ENCODE results near the gene PRKCD. TPM values are rescaled to one million over a fixed set of nuclear protein-coding genes. Genes with fewer than 3 reads are reported as not detected.

PRKCD gene
- total and polyA plus RNA-seq, 7 experiments from 2014 or later: 7.7 to 72.8 (median 17.5) TPM

GRCh38 chr3:53227993-53228885, 67.2 kb downstream of the PRKCD start:
- CTCF ChIA-PET: interaction anchor here (0.6 kb wide), 1 partner anchor 523 kb away, joined by 3 read pairs; no protein-coding TSS in a partner anchor
- Histone ChIP-seq H3K4me1 (ENCODE audit: control insufficient read depth in 2 of 2, insufficient read depth in 2 of 2, low read length in 2 of 2) (no peaks in the 10 kb centered on the region), H3K4me3 (ENCODE audit: low read length) (no peak overlapping the region), H3K36me3 (ENCODE audit: control insufficient read depth in 2 of 3, insufficient read depth in 3 of 3, low read length in 3 of 3) (peaks cover 0 to 97% (median 31%) of the 10 kb centered on the region in 3 experiments), H3K27ac (ENCODE audit: low read depth, low read length) (no peak overlapping the region), H3K27me3 (ENCODE audit: control insufficient read depth in 2 of 2, insufficient read depth in 2 of 2, low read length in 2 of 2) (no peaks in the 10 kb centered on the region), H3K9me3 (ENCODE audit: control insufficient read depth in 2 of 3, low read length in 3 of 3) (no peaks in the 10 kb centered on the region)
- Mint-ChIP-seq H3K9me3 (peaks cover 0 to 1% (median 0%) of the 10 kb centered on the region in 11 donors), H3K27me3 (no peaks in the 10 kb centered on the region), H3K27ac (peak overlapping the region in 2 of 9 donors; percentile 28 to 59), H3K36me3 (peaks cover 4 to 53% (median 12%) of the 10 kb centered on the region in 5 donors), H3K4me3 (no peak overlapping the region), H3K4me1 (peaks cover 0 to 1% (median 0%) of the 10 kb centered on the region in 7 donors)
- DNase-seq: no peak
- POLR2A ChIA-PET: no interaction called here
- no peak for ATAC-seq
- intact Hi-C loops (cut with micrococcal nuclease): no loop called here

DNA sequence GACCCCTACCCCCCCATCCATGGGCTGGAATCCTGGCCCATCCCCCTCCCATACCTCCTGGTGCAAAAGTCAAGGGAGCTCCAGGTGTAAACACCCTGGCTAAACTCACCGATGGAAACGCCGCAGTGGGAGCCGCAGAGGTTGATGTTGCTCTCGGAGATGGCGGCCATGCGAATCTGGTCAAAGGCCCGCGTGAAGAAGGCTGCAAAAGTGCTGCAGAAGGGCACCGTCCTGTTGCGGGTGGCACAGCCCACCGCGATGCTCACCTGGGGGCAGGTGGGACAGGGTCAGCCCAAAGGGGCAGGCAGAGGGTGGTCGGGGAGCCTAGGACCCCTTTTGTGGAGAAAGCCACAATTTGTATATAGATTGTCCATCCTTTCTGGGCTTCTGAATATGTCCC, 68.2 kb downstream of the PRKCD start:
- ChIA-PET POLR2A (no interaction called here), CTCF (interaction anchor here (0.6 to 0.7 kb wide), 2 partner anchors 9 to 522 kb away, joined by 3 read pairs; no protein-coding TSS in a partner anchor)
- DNase-seq: no peak
- Mint-ChIP-seq H3K9me3 (peaks cover 0 to 1% (median 0%) of the 10 kb centered on the region in 11 donors), H3K27ac (no peak overlapping the region), H3K36me3 (peaks cover under 1 to 59% (median 14%) of the 10 kb centered on the region in 5 donors), H3K4me1 (peaks cover 0 to 3% (median 0%) of the 10 kb centered on the region in 7 donors), H3K27me3 (no peaks in the 10 kb centered on the region), H3K4me3 (no peak overlapping the region)
- H3K27ac ChIP-seq (ENCODE audit: low read depth, low read length): no peak overlapping the region
- intact Hi-C loops (cut with micrococcal nuclease): no loop called here
- no peaks in the 10 kb centered on the region for H3K27me3 ChIP-seq (ENCODE audit: control insufficient read depth in 2 of 2, insufficient read depth in 2 of 2, low read length in 2 of 2)
- H3K9me3 ChIP-seq (ENCODE audit: control insufficient read depth in 2 of 3, low read length in 3 of 3): no peaks in the 10 kb centered on the region
- H3K4me1 ChIP-seq (ENCODE audit: control insufficient read depth in 2 of 2, insufficient read depth in 2 of 2, low read length in 2 of 2): no peaks in the 10 kb centered on the region
- H3K4me3 ChIP-seq (ENCODE audit: low read length): no peak overlapping the region
- ATAC-seq: no peak
- peaks cover 0 to 100% (median 39%) of the 10 kb centered on the region in 3 experiments for H3K36me3 ChIP-seq (ENCODE audit: control insufficient read depth in 2 of 3, insufficient read depth in 3 of 3, low read length in 3 of 3)

DNA sequence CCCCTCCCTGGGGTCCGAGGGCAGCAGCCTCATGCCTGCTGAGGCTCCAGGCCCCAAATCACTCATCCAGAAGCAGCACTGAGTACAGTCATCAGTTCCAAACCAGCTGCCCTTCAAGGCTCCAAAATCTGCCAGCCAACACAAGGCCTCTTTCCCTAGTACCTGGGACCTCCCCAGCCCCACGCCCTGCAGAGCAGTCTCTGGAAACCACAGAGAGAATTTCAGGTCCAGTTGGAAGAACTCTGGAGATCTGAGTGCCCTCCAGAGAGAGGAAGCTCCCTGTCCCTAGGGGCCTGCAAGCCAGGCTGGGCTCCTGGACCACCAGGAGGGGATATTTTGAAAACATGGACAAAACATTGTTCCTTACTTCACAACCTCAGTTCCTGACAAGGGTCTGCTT, 68.6 kb downstream of the PRKCD start:
- POLR2A ChIA-PET: no interaction called here

GRCh38 chr3:53230041-53230621, 69.1 kb downstream of the PRKCD start:
- H3K27me3 ChIP-seq (ENCODE audit: control insufficient read depth in 2 of 2, insufficient read depth in 2 of 2, low read length in 2 of 2): no peaks in the 10 kb centered on the region
- intact Hi-C loops (cut with micrococcal nuclease): no loop called here
- H3K27ac ChIP-seq (ENCODE audit: low read depth, low read length): no peak overlapping the region
- no peak overlapping the region for H3K4me3 Mint-ChIP-seq
- no peaks in the 10 kb centered on the region for H3K9me3 ChIP-seq (ENCODE audit: control insufficient read depth in 2 of 3, low read length in 3 of 3)
- H3K36me3 Mint-ChIP-seq: peaks cover 0 to 65% (median 15%) of the 10 kb centered on the region in 5 donors
- H3K27ac Mint-ChIP-seq: peak overlapping the region in 2 of 9 donors; percentile 8 to 41
- H3K36me3 ChIP-seq (ENCODE audit: control insufficient read depth in 2 of 3, insufficient read depth in 3 of 3, low read length in 3 of 3): peaks cover 0 to 99% (median 40%) of the 10 kb centered on the region in 3 experiments
- peaks cover 0 to 1% (median 0%) of the 10 kb centered on the region in 11 donors for H3K9me3 Mint-ChIP-seq
- ChIA-PET POLR2A (no interaction called here), CTCF (no interaction called here)
- ATAC-seq (no peak), DNase-seq (no peak)
- H3K4me3 ChIP-seq (ENCODE audit: low read length): no peak overlapping the region
- H3K4me1 Mint-ChIP-seq: peaks cover 0 to 10% (median 0%) of the 10 kb centered on the region in 7 donors
- no peaks in the 10 kb centered on the region for H3K4me1 ChIP-seq (ENCODE audit: control insufficient read depth in 2 of 2, insufficient read depth in 2 of 2, low read length in 2 of 2)
- no peaks in the 10 kb centered on the region for H3K27me3 Mint-ChIP-seq

More for the DNA sequence above, 68.6 kb downstream of the PRKCD start:
- Histone ChIP-seq H3K4me3 (ENCODE audit: low read length) (no peak overlapping the region), H3K4me1 (ENCODE audit: control insufficient read depth in 2 of 2, insufficient read depth in 2 of 2, low read length in 2 of 2) (no peaks in the 10 kb centered on the region), H3K36me3 (ENCODE audit: control insufficient read depth in 2 of 3, insufficient read depth in 3 of 3, low read length in 3 of 3) (peaks cover 0 to 100% (median 43%) of the 10 kb centered on the region in 3 experiments), H3K27me3 (ENCODE audit: control insufficient read depth in 2 of 2, insufficient read depth in 2 of 2, low read length in 2 of 2) (no peaks in the 10 kb centered on the region), H3K9me3 (ENCODE audit: control insufficient read depth in 2 of 3, low read length in 3 of 3) (no peaks in the 10 kb centered on the region), H3K27ac (ENCODE audit: low read depth, low read length) (no peak overlapping the region)
- H3K27ac Mint-ChIP-seq: peak overlapping the region in 1 of 9 donors; percentile 41
- H3K9me3 Mint-ChIP-seq: peaks cover 0 to 1% (median 0%) of the 10 kb centered on the region in 11 donors
- ATAC-seq: no peak
- peaks cover 0 to 62% (median 15%) of the 10 kb centered on the region in 5 donors for H3K36me3 Mint-ChIP-seq
- CTCF ChIA-PET: interaction anchor here (0.7 kb wide), 1 partner anchor 9 kb away, joined by 3 read pairs; no protein-coding TSS in a partner anchor
- H3K27me3 Mint-ChIP-seq: no peaks in the 10 kb centered on the region
- no peak for DNase-seq
- H3K4me3 Mint-ChIP-seq: no peak overlapping the region
- intact Hi-C loops (cut with micrococcal nuclease): no loop called here
- peaks cover 0 to 6% (median 0%) of the 10 kb centered on the region in 7 donors for H3K4me1 Mint-ChIP-seq

DNA sequence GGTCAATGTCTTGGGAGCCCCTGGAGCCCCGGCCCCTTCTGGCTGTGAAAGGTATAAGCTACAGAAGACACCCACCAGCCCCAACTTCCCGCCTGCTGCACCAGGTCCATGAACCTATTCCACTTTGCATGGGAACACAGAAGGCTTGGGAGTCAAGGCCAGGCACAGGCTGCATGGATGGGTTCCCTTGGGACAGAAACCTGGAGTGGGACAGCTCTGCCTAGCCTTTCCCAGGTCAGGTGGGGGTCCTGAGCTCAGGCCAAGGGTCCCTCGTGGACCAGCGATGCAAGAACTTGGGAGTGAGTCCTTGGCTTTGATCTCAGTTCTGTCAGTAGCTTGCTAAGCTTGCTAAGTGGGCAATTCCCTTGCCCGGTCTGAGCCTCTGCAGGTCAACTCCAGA, 69.8 kb downstream of the PRKCD start:
- CTCF ChIA-PET: no interaction called here
- Histone ChIP-seq H3K27ac (ENCODE audit: low read depth, low read length) (no peak overlapping the region), H3K9me3 (ENCODE audit: control insufficient read depth in 2 of 3, low read length in 3 of 3) (no peaks in the 10 kb centered on the region), H3K36me3 (ENCODE audit: control insufficient read depth in 2 of 3, insufficient read depth in 3 of 3, low read length in 3 of 3) (peaks cover 0 to 99% (median 38%) of the 10 kb centered on the region in 3 experiments), H3K27me3 (ENCODE audit: control insufficient read depth in 2 of 2, insufficient read depth in 2 of 2, low read length in 2 of 2) (no peaks in the 10 kb centered on the region), H3K4me1 (ENCODE audit: control insufficient read depth in 2 of 2, insufficient read depth in 2 of 2, low read length in 2 of 2) (no peaks in the 10 kb centered on the region), H3K4me3 (ENCODE audit: low read length) (no peak overlapping the region)
- ATAC-seq (no peak), DNase-seq (no peak)
- Mint-ChIP-seq H3K27me3 (no peaks in the 10 kb centered on the region), H3K9me3 (peaks cover 0 to 1% (median 0%) of the 10 kb centered on the region in 11 donors), H3K27ac (no peak overlapping the region), H3K4me1 (peaks cover 0 to 13% (median 0%) of the 10 kb centered on the region in 7 donors), H3K4me3 (no peak overlapping the region), H3K36me3 (peaks cover 0 to 58% (median 11%) of the 10 kb centered on the region in 5 donors)
- POLR2A ChIA-PET: no interaction called here
- intact Hi-C loops (cut with micrococcal nuclease): no loop called here

DNA sequence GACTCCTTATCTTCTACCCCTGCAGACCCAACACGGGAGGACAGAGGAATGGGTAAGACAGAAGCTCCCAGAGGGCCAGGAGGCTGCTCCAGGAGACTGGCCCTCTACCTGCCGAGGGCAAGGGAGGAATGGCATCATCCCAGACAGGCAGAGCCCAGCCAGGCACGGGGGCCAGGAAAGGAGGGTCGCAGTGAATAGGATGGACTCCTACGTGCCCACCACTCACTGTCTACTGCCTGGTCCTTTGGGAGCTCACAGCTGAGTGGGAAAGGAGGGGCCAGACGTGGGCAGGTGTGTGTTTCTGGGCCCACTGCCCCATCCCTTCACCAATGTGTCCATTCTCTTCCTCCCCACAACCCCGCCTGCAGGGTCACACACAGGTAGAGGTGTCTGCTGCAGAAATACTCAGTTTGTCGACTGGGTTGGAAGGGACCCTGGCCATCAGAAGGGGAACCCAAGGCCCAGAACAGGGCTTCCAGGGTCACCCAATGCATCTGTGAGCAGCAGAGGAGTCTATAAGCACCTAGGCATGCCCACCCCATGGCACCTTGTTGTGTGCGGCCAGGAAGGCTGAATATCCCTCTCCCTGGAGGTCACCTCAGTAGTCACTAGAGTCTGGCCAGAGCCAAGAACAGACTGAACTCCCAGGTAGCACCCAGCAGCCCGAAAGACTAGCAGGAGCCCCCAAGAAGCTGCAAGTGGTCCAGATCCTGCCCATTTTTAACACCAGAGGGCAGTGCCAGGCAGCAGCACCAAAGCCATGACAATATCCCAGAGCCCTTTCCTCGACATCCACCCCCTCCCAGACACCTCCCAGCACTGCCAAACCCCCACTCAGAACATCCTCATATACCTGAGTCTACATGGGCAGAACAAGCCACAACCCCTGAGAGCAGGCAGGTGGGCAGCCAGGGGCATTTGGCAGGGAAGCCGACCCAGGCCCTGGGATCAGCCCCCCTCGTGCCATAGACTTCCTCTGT, 70.8 kb downstream of the PRKCD start:
- Histone ChIP-seq H3K27me3 (ENCODE audit: control insufficient read depth in 2 of 2, insufficient read depth in 2 of 2, low read length in 2 of 2) (no peaks in the 10 kb centered on the region), H3K9me3 (ENCODE audit: control insufficient read depth in 2 of 3, low read length in 3 of 3) (no peaks in the 10 kb centered on the region), H3K4me1 (ENCODE audit: control insufficient read depth in 2 of 2, insufficient read depth in 2 of 2, low read length in 2 of 2) (no peaks in the 10 kb centered on the region), H3K4me3 (ENCODE audit: low read length) (no peak overlapping the region), H3K36me3 (ENCODE audit: control insufficient read depth in 2 of 3, insufficient read depth in 3 of 3, low read length in 3 of 3) (peaks cover 0 to 99% (median 43%) of the 10 kb centered on the region in 3 experiments), H3K27ac (ENCODE audit: low read depth, low read length) (no peak overlapping the region)
- H3K27me3 Mint-ChIP-seq: no peaks in the 10 kb centered on the region
- intact Hi-C loops (cut with micrococcal nuclease): no loop called here
- peaks cover 0 to 1% (median 0%) of the 10 kb centered on the region in 11 donors for H3K9me3 Mint-ChIP-seq
- peaks cover 0 to 57% (median 11%) of the 10 kb centered on the region in 5 donors for H3K36me3 Mint-ChIP-seq
- H3K4me3 Mint-ChIP-seq: no peak overlapping the region
- POLR2A ChIA-PET: no interaction called here
- H3K4me1 Mint-ChIP-seq: peaks cover 0 to 17% (median 0%) of the 10 kb centered on the region in 7 donors
- ATAC-seq (no peak), DNase-seq (no peak)
- CTCF ChIA-PET: no interaction called here
- peak overlapping the region in 2 of 9 donors; percentile 16 to 22 for H3K27ac Mint-ChIP-seq
